ENCODE results near the gene TP53INP2.
"Not testable (repeated sequence)": the region's sequence is repeated elsewhere in the genome, so short reads cannot be mapped to it uniquely, and the experiment has no call there.

- TF ChIP-seq CTCF, POLR2A (IDR thresholded peaks at IDR 0.05): not testable (repeated sequence)
Observed at GRCh38 chr20:34719242-34720017, 15.3 kb downstream of the TP53INP2 start.
